GM19455 (cell line): Measurements from ENCODE around the gene NPLOC4.

Experiments
- ATAC-seq: cut with Tn5 transposase; IDR thresholded peaks from one replicate; pipeline ENCODE4 v1.9.1; 2021; ENCODE audit not compliant: unreplicated experiment

The NPLOC4 gene

DNA sequence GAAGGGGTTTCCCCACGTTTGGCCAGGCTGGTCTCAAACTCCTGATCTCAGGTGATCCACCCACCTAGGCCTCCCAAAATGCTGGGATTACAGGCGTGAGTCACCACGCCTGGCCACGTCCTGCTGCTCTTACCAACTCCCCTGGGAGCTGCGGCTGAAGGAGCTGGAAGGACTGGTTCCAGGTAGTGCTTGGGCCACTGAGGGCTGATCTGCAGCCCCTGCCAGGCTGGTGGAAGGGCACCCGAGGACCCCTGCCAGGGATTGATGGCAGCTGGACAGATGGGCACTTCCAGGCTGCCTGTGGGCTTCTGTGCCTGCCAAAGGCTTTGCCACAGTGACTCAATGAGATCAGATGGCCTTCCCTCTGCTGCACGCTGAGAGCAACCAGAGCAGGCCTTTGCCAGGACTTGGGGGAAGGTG, 27.1 kb upstream of the NPLOC4 start:
- ATAC-seq, result no peak

DNA sequence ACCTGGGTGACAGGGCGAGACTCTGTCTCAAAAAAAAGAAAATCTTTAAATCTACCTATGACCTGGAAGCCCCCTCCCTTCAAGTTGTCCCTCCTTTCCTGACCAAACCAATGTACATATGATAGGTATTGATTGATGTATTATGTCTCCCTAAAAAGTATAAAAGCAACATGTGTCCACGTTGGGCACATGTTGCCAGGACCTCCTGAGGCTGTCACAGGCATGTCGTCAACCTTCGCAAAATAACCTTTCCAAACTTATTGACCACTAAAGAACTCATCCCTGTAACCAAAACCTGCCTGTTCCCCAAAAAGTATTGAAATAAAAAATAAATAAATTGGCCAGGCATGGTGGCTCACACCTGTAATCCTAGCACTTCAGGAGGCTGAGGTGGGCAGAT, 25.1 kb upstream of the NPLOC4 start:
- no peak for ATAC-seq

DNA sequence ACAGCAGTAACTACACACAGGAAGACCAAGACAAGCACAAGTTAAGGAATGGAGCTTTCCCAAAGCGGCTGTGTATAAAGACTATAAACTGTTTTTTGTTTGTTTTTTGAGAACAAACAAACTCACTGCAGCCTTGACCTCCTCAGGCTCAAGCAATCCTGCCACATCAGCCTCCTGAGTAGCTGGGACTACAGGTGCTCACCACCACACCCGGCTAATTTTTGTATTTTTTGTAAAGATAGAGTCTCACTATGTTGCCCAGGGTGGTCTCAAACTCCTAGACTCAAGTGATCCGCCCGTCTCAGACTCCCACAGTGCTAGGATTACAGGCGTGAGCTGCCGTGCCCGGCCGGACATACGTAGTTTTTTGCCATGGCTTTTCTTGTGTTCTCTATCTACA, 23.5 kb upstream of the NPLOC4 start:
- no peak for ATAC-seq

DNA sequence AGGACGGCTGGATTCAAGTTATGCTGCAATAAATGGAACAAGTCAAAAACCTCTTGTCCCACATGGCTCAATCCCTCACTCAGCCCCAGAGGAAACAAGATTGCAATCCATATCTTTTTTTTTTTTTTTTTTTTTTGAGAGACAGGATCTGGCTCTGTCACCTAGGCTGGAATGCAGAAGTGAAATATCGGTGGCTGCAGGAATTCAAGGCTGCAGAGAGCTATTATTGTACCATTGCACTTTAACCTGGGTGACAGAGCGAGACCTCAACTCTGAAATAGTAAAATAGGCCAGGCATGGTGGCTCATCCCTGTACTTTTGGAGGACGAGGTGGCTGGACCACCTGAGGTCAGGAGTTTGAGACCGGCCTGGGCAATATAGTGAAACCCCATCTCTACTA, 22.1 kb upstream of the NPLOC4 start:
- no peak for ATAC-seq

DNA sequence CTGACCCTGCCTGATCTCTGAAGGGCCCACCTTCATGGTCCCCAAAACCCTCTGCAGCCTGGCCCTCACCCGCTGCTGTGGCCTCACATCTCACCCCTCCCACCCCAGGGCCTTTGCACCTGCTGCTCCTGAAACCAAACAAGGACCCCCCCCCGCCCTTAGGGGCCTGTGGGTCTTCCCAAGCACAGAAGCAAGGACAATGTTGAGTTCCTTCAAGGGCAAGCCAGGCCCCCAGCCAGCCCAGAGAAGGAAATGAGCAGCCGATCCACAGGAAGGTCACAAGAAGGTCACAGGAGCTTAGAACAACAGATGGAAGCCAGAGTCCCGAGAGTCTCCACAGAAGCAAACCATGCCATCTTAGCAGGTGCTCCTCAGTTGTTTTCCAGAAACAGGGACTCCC, 19.9 kb upstream of the NPLOC4 start:
- ATAC-seq, result no peak

DNA sequence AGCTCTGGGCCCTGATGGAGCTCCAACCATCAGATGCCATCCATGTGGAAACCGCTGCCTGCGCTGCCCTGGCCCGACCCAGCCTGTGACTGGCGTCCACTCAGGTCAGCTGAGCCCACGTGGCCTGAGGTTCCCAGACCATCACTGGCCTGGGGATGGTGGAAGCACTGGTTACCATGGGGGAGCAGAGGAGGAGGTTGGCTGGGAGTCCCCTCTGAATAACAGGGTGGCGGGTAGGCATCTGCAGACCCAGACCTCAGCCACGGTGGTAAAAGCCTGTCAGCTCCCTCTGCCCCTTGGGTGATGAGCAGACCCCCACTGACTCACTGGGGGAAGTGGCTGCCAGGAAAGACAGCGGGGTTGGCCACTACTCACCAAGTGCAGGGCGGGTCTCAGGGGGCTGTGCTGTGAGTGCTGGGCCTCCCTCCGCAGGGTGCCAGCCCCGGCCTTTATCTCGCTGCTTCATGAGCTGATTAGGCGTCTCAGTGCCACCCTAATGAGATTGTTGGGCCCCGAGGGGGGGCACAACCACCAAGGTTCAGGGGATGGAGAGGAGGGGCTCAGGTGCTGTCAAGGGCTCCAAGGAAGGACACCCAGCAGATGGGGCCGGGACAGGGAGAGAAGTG, 19.3 kb upstream of the NPLOC4 start, which contains the start of gene PDE6G:
Gene PDE6G (minus strand): TSS at position 425 of the 626 bp plus-strand sequence. CDS start 3,237 bp downstream, outside the sequence.
- no peak for ATAC-seq

DNA sequence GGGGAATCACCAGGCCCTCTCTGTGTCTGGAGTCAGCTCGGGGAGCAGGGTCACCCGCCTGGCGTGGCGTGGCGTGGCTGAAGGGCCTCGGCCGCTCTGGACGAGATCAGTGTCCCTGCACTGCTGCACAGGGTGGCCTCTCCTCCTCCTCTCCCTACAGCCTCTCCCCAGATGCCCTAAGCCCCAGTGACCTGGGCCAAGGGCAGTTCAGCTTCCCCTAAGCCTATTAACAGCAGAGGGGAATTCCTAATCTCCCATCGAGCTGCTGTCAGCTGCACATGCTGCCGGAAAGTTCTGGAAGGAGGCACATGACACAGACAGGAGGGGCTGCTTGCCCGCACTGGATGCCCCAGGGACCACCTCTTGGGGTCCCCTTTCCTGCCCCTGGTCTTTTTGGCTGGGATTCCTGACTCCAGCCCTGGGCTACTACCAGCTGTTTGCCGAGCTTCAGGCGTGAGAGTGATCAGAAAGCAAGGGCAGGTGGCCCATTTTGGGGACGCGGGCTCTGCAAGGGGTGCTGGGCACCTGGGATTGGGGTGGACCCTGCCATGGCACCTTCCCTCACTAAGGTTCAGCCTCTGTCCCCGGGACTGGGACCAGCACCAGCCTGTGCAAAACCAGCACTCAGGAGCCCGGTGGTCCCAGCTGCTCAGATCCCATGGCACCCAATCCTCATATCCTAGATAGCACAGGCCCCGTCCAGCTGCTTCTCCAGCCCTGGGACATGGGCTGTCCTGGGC, 18.6 kb upstream of the NPLOC4 start:
- no peak for ATAC-seq

DNA sequence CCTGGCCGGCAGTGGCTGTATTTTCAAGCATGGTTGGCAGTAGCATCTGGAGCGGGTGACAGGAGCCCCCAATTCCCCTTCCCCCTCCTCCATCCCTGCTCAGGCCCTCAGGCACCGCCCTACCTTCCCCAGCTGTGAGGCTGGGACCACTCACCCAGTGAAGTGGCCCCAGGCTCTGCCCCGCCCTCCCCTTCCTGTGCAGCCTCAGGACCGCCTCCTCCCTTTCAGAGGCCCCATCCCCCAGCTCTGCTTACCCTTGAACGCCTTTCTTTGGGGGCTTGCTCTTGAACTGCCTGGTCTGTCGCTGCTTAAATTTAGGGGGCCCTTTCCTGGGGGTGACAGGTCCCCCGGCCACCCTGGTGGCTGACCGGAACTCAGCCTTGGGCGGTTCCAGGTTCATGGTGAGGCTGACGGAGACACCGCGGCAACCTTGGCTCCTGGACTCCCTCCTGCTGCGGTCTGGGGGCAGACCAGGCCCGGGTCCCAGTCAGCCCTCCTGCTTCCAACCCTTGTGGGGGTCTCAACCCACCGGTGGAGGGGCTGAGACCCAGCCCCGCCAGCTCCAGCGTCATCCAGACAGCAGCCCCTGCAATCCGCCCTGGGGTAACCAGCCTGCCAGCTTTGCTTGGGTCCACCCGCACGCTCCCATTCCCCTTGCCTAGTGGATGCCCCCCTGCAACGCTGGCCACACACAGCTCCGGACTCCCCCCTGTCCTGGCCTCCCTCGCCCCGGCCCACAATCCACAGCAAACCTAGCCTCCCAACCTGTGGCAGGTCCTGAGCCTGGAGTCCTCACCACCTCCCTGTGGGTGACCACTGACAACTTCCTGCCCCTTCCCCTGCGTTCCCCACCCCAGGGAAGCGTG, 16.2 kb upstream of the NPLOC4 start:
- no peak for ATAC-seq

DNA sequence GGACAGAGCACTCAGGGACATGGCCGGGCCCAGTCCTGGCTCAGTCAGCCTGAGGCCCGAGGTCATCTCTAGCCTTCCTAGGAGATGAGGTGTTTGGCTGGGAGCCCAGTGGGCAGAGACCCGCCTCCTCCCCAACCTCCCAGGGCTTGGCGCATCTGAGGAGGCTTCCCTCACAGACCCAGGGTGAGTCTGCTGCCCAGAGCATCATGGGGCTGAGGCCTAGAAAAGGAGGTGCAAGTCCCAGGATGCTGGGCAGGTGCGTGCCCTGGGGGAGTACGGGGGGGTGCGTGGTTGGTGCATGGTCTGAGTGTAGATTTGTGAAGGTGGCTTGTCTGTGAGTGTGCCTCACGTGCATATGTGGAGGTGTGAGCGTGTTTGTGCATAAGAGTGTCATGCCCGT, 14.8 kb upstream of the NPLOC4 start:
- no peak for ATAC-seq

DNA sequence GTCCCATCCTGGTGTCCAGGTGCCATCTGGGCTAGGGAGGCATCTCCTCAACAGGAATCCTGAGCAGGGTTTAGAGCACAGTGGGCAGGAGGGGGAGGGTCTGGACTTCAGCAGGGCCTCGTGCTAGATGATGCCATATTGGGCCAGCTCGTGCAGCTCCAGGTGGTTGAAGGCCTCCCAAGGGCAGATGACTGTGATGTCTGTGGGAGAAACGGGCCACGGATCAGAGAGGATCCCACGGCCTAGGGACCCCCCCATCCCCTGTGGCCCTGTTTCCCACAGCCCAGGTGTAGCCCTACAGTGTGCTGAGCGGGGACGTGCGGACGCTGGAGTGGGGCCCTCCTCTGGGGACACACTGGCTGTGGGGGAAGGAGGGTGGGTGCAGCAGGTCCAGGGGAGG, 14.0 kb upstream of the NPLOC4 start:
- ATAC-seq, result no peak

DNA sequence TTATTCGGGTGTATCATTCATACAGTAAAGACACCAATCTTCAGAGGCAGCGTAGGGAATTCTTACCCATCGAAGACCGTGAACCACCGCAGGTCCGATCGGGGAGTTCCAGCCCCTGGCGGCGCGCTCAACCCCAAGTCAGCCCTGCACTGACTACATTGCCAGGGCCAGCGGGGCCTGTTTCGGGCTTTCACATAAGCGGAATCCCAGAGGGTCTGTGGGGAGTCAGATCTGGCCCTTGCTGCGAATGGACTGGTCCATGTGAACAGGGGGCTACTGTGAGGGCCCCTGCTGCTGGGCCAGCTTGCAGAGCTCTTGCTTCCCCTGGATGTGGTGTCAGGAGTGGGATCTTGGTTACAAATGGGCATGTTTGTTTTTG, 11.8 kb upstream of the NPLOC4 start:
- ATAC-seq, result no peak

DNA sequence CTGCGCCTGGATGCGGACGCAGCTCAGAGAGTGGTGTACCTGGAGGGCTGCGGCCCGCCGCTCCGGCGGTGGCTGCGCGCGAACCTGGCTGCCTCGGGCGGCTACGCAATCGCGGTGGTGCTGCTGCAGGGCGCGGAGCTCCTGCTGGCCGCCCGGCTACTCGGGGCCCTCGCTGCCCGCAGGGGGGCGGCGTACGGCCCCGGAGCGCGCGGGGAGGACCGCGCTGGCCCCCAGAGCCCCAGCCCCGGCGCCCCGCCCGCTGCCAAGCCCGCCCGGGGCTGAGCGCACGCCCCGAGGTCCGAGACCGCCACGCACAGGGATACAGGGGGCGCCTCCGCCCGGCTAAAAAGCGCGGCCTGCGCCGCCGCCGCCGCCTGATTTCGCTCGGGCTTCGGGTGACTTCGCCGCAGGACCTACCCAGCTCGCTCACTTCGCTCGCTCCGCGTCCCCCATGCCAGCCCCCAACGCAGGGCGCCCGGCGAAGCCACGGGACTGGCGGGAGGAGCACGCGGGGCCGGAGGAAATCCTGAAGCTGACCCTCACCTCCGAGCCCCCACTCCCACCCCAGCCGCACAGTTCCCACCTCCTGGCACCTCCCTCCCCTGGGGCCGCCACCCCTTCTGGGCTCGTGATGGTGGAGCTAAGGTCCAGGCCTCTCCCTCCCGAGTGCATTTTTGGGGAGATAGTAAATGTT, 11.2 kb upstream of the NPLOC4 start:
- no peak for ATAC-seq

DNA sequence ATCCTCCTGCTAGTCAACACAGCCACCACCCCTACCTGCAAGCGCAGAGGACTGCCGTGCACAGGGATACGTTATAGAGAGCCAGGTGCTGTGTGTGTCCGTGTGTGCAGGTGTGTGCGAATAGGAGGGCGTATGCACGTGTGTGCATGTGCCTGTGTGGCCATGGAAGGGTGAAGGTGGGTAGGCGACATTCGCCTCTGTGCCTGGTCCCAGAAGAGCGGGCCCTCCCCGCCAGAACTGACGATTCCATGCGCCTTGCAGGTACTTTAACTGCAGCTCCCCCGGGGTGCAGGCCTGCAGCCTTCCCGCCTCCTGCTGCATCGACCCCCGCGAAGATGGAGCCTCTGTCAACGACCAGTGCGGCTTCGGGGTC, 10.7 kb upstream of the NPLOC4 start:
- no peak for ATAC-seq

DNA sequence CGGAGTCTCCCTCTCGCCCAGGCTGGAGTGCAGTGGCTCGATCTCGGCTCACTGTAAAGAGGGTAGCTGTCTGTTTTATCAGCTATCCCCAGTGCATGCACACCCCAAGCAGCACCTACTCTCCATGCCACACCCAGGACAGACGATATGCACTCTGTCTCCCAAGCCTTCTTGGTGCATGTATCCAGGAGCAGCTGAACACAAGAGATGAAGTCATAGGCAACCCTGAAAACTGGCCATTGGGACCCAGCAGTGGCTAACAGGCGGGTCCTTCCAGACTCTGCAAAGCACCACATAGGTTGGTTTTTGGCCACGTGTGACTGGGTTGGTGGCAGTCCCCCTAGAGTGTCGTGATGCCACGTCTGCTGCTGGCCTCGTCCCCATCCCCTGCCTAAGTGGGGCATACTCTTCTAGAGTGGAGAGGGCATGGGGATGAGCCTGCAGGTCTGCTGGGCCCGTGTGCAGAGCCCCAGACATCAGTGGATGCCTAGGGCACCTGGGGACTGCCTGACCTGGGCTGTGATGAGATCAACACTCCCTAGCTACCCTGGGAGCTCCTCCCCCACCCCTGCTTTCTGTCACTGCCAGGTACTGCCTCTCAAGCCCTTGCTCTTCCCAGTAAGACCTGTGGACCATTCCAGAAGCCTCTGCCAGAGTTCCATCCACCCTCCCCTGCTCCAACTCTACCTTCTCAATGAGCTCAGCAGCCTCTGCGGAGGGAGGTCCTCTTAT, 10.1 kb upstream of the NPLOC4 start:
- ATAC-seq, result no peak

DNA sequence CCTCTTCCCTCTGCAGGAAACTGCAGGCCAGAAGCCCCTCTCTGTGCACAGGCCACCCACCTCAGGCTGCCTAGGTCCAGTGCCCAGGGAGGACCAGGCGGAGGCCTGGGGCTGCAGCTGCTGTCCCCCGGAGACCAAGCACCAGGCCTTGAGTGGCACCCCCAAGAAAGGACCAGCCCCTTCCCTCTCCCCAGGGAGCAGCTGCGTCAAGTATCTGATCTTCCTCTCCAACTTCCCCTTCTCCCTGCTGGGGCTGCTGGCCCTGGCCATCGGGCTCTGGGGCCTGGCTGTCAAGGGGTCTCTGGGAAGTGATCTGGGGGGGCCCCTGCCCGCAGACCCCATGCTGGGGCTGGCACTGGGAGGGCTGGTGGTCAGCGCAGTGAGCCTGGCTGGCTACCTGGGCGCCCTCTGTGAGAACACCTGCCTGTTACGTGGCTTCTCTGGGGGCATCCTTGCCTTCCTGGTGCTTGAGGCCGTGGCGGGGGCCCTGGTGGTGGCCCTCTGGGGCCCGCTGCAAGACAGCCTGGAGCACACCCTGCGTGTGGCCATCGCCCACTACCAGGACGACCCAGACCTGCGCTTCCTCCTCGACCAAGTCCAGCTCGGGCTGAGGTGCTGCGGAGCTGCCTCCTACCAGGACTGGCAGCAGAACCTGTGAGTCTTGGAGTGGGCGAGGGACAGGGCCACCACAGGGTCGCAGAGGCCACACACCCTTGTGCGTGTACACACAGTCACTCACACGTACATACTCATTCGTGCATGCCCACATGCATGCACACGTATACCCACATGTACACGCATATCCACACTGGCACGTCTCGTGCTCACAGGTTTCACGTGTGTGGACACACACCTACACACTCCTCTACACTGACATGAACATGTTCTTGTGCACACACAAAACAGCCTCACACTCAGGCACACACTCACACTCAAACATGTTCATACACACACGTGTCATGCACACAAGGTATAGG, 8.4 kb upstream of the NPLOC4 start:
- ATAC-seq, result no peak

DNA sequence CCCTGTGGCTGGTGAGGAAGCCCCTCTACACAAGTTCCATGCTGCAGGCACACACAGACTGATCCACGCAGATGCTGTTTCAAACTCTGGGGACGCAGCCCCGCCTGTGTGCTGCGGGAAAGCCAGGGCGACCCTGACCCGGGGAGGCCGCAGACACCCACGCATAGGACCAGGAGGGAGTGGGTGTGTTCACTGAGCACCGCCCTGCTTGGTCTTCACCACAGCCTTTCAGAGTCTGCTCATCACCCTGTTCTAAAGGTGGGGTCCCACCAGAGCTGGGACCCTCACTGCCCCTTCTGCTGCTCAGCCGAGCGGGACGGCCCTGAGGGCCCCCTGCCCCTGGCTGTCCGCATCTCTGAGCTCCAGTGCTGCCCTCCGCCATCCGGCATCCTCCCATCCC, 7.6 kb upstream of the NPLOC4 start:
- ATAC-seq, result no peak

DNA sequence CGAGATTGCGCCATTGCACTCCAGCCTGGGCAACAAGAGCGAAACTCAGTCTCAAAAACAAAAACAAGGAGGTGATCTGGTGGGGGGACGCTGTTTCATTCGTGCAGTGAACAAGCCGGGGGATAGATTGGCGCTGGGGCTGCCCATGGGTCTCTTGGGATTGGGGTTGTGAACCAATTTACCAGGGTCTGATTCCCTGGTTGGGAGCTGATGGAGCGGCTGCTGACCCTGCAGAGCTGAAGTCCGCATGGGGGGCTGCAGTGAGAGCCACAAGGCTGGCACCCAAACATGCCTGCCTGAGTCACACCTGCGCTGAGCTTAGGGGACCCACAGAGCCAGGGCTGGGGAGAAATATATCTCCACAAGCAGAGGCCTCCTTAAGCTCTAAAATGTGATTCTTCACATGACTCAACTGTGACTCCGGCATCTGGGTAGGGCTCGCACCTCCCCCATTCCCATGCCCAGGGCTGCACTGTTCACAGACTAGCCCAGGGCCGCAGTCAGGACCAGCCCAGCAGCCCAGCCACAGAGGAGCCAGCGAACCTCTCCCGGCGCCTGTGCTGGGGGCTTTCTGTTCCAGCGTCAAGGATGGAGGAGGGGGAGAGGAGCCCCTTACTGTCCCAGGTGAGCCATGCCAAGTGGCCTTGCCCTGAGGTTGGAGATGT, 5.0 kb upstream of the NPLOC4 start:
- no peak for ATAC-seq

DNA sequence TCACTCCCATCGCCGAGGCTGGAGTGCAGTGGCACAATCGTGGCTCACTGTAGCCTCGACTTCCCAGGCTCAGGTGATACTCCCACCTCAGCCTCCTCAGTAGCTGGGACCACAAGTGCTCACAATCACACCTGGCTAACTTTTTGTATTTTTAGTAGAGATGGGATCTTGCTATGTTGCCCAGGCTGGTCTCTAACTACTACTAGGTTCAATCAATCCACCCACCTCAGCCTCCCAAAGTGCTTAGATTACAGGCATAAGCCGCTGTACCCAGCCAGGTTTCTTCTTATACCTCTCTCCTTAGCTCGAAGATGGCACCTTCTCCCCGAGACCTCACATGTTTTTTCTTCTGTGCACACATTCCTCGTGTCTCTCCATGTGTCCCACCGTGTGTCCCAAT, 3.1 kb upstream of the NPLOC4 start:
- no peak for ATAC-seq

DNA sequence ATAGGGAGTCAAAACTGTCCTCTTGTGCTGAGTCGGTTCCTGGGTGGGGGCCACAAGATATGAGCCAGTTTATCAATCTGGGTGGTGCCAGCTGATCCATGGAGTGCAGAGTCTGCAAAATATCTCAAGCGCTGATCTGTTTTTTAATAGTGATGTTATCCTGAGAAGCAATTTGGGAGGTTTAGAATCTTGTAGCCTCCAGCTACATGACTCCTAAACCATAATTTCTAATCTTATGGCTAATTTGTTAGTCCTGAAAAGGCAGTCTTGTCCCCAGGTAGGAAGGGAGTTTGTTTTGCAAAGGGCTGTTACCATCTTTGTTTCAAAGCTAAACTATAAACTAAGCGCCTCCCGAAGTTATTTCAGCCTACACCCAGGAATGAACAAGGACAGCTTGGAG, 1.8 kb upstream of the NPLOC4 start:
- ATAC-seq, result no peak
